IgD-negative memory B cell (primary cell): ENCODE data around the gene PCAT6. TPM values are rescaled to one million over a fixed set of nuclear protein-coding genes. Genes with fewer than 3 reads are reported as not detected.
"Not testable (repeated sequence)": the region's sequence is repeated elsewhere in the genome, so short reads cannot be mapped to it uniquely, and the experiment has no call there.

ENCODE experiments used
- H3K27ac Mint-ChIP-seq, 3 donors: one replicate each; pipeline ENCODE4 v1.8.0; 2020 to 2022; ENCODE audit warnings: mild to moderate bottlenecking in 3 of 3, mixed read lengths in 3 of 3, moderate library complexity in 1 of 3
- H3K27me3 Mint-ChIP-seq: one replicate; pipeline ENCODE4 v1.8.0; 2021; ENCODE audit warnings: mixed read lengths
- H3K36me3 Mint-ChIP-seq: one replicate; pipeline ENCODE4 v1.8.0; 2020; ENCODE audit warnings: mild to moderate bottlenecking, mixed read lengths
- H3K4me1 Mint-ChIP-seq, 3 donors: one replicate each; pipeline ENCODE4 v1.8.0; 2020 to 2022; ENCODE audit warnings: mixed read lengths in 3 of 3, mild to moderate bottlenecking in 1 of 3
- H3K4me3 Mint-ChIP-seq, 4 donors: one replicate each; pipeline ENCODE4 v1.8.0; 2020 to 2022; ENCODE audit warnings: mild to moderate bottlenecking in 4 of 4, mixed read lengths in 4 of 4, moderate library complexity in 3 of 4
- H3K9me3 Mint-ChIP-seq, 3 donors: one replicate each; pipeline ENCODE4 v1.8.0; 2020 to 2021; ENCODE audit warnings: mixed read lengths in 3 of 3, mild to moderate bottlenecking in 1 of 3
- polyA plus RNA-seq: library from polyadenylated mRNA; unstranded; fragments of 300-500 nt; fragmentation: Illumina TruSeq; gene quantifications from one replicate; pipeline ENCODE4 v1.2.3, GENCODE V29; 2021

The PCAT6 gene
- polyA plus RNA-seq = 1.2 TPM

DNA sequence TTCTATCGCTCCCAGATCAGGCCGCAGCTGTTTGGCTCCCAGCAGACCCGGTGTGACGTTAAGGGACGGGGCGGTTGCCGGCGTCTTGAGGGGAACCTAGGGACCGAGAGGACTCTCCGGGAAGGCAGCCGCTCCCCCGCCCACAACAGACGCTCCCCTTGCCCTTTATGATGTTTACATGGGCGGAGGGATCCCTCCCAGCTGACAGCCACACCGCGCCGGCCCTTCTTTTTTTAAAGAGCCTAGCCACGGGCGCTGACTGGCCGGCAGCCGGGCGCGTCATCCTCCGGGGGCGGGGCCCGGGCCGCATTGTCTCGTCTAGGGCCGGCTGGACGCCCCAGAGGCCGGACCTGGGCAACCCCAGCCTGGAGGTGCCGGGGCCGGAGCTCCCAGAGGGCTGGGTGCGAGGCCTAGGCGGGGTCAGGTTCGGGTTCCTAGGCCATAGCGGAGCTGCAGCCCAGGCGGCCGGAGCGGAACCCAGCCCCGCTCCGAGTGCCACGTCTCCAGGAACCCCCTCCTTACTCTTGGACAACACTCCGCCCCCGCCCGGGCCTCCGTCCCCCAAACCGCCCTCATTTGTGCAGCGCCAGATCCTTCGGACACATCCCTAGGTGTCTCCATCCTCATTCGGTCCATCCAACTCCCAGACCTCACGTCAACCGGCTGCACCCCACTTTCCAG is at the start of gene PCAT6:
Gene PCAT6, plus strand, starts transcription at position 340 of the 681 bp plus-strand sequence.
- peak within 1 kb of the TSS; percentile 89 to 99 (median 97) for H3K4me3 Mint-ChIP-seq

DNA sequence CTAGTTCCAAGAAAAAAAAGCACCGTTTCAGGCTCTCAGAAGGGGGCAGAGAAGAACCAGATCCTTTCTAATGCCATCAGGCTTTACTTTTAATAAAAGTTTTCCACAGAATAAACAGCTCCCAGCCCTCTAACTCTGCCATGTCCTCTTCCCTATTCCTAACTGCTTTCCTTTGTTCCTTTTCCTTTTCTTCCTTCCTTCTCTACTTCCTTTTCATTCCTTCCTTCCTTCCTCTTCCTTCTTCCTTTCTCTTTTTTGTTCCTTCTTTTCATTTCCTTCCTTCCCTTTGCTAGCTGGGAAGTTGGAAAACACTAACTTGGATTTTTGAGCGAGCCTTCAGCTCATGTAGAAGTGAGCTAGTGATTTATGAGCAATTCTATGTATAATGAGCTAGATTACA is 48.7 kb upstream of the PCAT6 start:
- Mint-ChIP-seq H3K36me3 (peaks cover 6% of the 10 kb centered on the region), H3K4me3 (no peak overlapping the region), H3K27me3 (no peaks in the 10 kb centered on the region), H3K27ac (no peak overlapping the region), H3K9me3 (no peaks in the 10 kb centered on the region), H3K4me1 (peaks cover 0 to 2% (median 0%) of the 10 kb centered on the region in 3 donors)

More for the DNA sequence above, at the start of gene PCAT6:
- peaks cover 24 to 27% (median 26%) of the 10 kb centered on the region in 3 donors for H3K4me1 Mint-ChIP-seq
- peaks cover 8% of the 10 kb centered on the region for H3K27me3 Mint-ChIP-seq
- peak within 1 kb of the TSS; percentile 74 to 91 (median 80) for H3K27ac Mint-ChIP-seq
- H3K36me3 Mint-ChIP-seq = no peaks in the 10 kb centered on the region
- H3K9me3 Mint-ChIP-seq = no peaks in the 10 kb centered on the region

DNA sequence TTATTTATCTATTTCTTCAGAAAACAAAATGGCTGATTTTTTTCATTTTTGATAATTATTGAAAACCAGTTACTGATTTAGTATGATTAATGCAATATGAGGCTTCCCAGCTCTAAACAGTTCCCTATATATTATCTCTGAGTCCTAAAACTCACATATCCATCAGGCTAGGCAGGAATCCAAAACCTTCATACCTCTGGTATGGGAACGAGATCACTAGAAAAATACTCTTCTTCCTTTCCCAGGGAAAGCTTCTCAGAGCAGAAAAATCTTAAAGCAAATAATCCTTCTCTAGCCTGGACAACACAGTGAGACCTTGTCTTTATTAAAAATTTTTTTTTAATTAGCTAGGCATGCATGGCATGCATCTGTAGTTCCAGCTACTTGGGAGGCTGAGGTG is 45.0 kb upstream of the PCAT6 start:
- Mint-ChIP-seq H3K4me1 (peaks cover 0 to 2% (median 0%) of the 10 kb centered on the region in 3 donors), H3K36me3 (peaks cover 6% of the 10 kb centered on the region), H3K9me3 (no peaks in the 10 kb centered on the region), H3K27me3 (no peaks in the 10 kb centered on the region), H3K27ac (no peak overlapping the region), H3K4me3 (no peak overlapping the region)

DNA sequence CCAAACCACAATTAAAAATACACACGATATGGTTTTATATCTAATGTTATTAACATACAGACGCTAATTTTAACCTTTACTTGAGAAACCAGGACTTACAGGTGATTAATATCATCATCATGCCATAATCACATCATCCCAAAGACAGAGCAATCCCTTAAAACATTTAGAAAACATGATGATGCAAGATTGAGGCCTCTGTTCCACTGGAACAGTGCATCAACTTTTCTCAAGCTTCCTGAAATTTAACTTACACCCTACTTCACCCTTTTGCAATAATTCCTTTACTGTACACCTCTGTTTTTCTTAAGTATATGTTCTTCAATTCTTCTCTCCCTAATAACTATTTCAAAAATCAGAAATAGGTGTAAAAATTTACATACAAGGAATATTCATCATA is 40.6 kb upstream of the PCAT6 start:
- no peak overlapping the region for H3K27ac Mint-ChIP-seq
- H3K4me3 Mint-ChIP-seq = no peak overlapping the region
- no peaks in the 10 kb centered on the region for H3K9me3 Mint-ChIP-seq
- no peaks in the 10 kb centered on the region for H3K4me1 Mint-ChIP-seq
- peaks cover 4% of the 10 kb centered on the region for H3K36me3 Mint-ChIP-seq
- no peaks in the 10 kb centered on the region for H3K27me3 Mint-ChIP-seq

DNA sequence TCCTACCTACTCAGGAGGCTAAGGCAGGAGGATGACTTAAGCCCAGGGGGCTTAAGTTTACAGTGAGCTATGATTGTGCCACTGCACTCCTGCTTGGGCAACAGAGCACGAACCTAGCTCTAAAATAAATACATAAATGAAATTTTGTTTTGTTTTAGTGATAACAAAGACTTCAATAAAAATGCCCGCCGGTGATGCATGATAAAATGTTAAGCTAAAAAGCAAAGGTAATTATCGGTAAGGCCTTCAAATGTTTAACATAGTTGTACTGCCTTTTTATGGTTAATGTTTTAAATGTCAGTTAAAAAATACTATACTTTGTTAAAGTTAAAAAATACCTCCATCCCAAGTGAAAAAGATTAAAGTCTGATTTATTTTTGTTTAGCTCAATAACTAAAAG is 29.6 kb upstream of the PCAT6 start:
- H3K36me3 Mint-ChIP-seq = peaks cover 4% of the 10 kb centered on the region
- H3K4me1 Mint-ChIP-seq = peaks cover 6 to 18% (median 12%) of the 10 kb centered on the region in 3 donors
- H3K9me3 Mint-ChIP-seq = no peaks in the 10 kb centered on the region
- no peak overlapping the region for H3K4me3 Mint-ChIP-seq
- no peak overlapping the region for H3K27ac Mint-ChIP-seq
- no peaks in the 10 kb centered on the region for H3K27me3 Mint-ChIP-seq

DNA sequence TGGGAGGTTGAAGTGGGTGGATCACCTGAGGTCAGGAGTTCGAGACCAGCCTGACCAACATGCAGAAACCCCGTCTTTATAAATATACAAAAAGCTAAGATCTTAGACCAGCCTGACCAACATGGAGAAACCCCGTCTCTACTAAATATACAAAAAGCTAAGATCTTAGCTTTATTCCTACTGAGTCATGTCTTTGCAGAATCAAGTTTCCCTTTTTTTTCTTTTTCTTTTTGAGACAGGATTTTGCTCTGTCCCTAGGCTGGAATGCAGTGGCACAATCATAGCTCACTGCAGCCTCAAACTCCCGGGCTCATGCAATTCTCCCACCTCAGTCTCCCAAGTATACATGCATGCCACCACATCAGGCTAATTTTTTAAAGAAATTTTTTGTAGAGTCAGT is 23.9 kb upstream of the PCAT6 start:
- H3K27ac Mint-ChIP-seq = no peak overlapping the region

DNA sequence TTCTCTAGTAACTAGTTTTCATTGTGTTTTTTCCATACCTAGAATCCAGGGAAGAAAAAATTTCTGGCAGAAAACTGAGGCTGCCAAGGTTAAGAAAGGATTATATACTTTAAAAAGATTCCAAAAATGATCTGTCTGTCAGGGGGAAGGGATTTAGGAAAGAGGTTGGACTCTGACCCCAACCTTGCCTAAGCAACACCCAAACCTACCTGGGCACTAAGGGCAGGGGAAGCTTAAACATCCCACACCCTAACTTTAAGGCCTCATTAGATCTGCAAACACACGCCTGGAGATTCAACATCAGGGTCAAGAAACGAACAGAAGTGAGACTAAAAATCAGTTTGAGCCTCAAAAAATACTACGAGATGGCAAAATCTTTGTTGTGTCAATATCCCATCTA is 22.0 kb upstream of the PCAT6 start:
- peaks cover 9 to 16% (median 11%) of the 10 kb centered on the region in 3 donors for H3K4me1 Mint-ChIP-seq
- H3K27me3 Mint-ChIP-seq = no peaks in the 10 kb centered on the region
- no peaks in the 10 kb centered on the region for H3K36me3 Mint-ChIP-seq
- no peak overlapping the region for H3K4me3 Mint-ChIP-seq
- H3K9me3 Mint-ChIP-seq = no peaks in the 10 kb centered on the region
- peak overlapping the region in 1 of 3 donors; percentile 87 for H3K27ac Mint-ChIP-seq

More for the DNA sequence above, 23.9 kb upstream of the PCAT6 start:
- Mint-ChIP-seq H3K4me1 (peaks cover 9 to 16% (median 12%) of the 10 kb centered on the region in 3 donors), H3K9me3 (no peaks in the 10 kb centered on the region), H3K27me3 (no peaks in the 10 kb centered on the region), H3K4me3 (no peak overlapping the region), H3K36me3 (no peaks in the 10 kb centered on the region)

DNA sequence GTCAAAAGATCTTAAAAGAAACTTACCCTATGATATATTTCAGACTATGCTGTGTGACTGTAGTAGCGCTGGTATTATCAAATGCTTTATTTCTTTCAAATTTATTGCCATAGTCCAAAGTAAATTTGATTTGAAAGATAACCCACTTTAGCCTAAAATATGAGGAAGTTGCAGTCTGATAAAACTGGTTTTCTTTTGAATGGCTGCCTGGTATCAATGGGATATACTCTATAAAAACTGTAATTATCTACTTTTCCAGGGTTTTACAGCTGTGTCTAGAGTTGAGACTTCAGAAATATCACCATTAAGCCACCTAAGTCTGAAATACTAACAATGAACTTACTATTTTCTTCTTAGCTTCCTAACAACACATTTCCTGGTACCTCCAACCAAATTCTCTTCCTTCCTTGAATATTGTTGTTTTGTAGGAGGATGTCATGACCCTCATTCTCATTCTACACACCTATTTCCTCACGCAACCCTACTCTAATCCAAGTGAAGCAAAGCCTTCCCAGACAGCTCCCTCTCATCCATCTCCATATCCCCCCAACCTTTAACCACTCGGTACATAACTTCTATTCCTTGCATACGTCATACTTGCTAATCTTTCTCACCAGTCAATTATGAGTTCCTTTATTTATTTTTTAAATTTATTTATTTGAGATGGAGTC is 19.5 kb upstream of the PCAT6 start:
- H3K4me3 Mint-ChIP-seq = no peak overlapping the region
- H3K36me3 Mint-ChIP-seq = no peaks in the 10 kb centered on the region
- H3K27me3 Mint-ChIP-seq = no peaks in the 10 kb centered on the region
- H3K27ac Mint-ChIP-seq = no peak overlapping the region
- no peaks in the 10 kb centered on the region for H3K9me3 Mint-ChIP-seq
- H3K4me1 Mint-ChIP-seq = peaks cover 4 to 12% (median 11%) of the 10 kb centered on the region in 3 donors

DNA sequence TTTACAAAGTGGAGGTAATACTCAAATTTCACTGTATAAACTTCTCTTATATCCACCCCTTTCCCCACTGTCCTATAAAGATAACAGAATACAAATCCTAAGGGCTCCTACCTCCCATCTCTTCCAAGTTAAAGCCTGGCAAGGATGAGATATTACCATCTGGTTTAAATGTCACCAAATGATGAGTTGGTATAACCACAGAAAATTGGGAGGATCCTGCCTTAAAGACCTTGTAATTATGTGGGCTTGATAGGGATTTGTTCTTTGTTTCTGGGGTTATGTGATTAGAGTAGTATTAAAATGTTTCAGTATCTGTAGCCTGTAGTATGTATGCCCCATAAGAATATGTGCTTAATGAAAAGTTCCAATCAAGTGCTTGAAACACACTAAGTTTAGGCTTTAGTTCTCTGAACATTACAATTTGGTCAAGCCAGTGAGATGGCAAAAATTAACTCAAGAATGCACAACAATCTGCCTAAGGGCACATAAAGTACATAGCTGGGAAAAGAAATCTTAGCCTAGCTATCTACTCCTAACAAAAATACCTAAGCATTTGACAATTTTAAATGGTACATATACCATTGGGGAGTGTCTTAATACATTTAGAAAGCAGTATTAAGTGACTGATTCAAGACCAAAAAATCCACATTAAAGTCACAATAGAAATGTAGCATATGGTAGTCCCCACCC is 16.6 kb upstream of the PCAT6 start:
- H3K27ac Mint-ChIP-seq = no peak overlapping the region
- H3K4me1 Mint-ChIP-seq = peaks cover 12 to 18% (median 14%) of the 10 kb centered on the region in 3 donors
- no peaks in the 10 kb centered on the region for H3K9me3 Mint-ChIP-seq
- H3K4me3 Mint-ChIP-seq = no peak overlapping the region
- H3K27me3 Mint-ChIP-seq = no peaks in the 10 kb centered on the region
- no peaks in the 10 kb centered on the region for H3K36me3 Mint-ChIP-seq

DNA sequence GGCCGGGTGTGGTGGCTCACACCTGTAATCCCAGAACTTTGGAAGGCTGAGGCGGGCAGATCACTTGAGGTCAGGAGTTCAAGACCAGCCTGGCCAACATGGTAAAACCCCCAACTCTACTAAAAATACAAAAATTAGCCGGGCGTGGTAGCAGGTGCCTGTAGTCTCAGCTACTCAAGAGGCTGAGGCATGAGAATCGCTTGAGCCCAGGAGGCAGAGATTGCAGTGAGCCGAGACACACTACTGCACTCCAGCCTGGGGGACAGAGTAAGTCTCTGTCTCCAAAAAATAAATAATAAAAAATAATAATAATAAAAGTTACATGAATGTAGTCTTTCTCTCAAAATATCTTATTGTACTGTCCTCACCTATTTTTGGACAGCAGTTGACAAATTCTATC is 15.8 kb upstream of the PCAT6 start:
- H3K9me3 Mint-ChIP-seq, H3K36me3 Mint-ChIP-seq, H3K27me3 Mint-ChIP-seq: not testable (repeated sequence)
- Mint-ChIP-seq H3K27ac (peak overlapping the region in 1 of 3 donors; percentile 13), H3K4me1 (peaks cover 12 to 18% (median 14%) of the 10 kb centered on the region in 3 donors), H3K4me3 (peak overlapping the region in 1 of 4 donors; percentile 55)

DNA sequence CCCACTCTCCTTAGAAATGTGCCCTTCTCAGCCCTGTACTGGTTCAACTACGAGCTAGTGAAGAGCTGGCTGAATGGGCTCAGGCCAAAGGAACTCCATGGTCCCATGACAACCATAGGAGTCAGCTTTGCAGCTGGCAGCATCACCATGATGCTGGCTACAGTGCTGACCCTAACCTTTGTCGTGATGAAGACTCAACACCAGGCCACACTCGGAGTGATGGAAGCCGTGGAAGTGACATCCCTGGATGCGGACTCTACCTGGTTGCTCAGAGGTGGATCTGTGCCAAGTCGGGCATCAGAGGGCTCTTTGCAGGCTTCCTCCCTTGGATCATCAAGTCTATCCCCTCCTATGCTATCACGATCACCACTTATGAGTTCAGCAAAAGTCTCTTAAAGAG is 14.1 kb upstream of the PCAT6 start:
- H3K4me1 Mint-ChIP-seq = peaks cover 9 to 18% (median 16%) of the 10 kb centered on the region in 3 donors
- H3K36me3 Mint-ChIP-seq = peaks cover 2% of the 10 kb centered on the region
- no peak overlapping the region for H3K27ac Mint-ChIP-seq
- H3K27me3 Mint-ChIP-seq = no peaks in the 10 kb centered on the region
- no peaks in the 10 kb centered on the region for H3K9me3 Mint-ChIP-seq
- H3K4me3 Mint-ChIP-seq = no peak overlapping the region

DNA sequence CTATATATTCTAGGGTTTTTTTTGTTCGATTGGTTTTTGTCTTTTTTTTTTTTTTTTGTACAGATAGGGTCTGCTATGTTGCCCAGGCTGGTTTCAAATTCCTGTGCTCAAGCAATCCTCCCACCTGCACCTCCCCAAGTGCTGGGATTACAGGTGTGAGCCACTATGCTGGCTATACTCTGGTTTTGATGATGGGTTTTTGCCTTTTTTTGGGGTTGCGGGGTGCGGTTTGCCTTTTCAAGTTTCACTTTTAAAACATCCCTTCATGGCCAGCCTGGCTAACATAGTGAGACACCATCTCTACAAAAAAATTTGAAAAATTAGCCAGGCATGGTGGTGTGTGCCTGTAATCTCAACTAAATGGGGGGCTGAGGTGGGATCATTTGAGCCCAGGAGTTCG is 12.5 kb upstream of the PCAT6 start:
- H3K4me1 Mint-ChIP-seq = peaks cover 9 to 18% (median 16%) of the 10 kb centered on the region in 3 donors

DNA sequence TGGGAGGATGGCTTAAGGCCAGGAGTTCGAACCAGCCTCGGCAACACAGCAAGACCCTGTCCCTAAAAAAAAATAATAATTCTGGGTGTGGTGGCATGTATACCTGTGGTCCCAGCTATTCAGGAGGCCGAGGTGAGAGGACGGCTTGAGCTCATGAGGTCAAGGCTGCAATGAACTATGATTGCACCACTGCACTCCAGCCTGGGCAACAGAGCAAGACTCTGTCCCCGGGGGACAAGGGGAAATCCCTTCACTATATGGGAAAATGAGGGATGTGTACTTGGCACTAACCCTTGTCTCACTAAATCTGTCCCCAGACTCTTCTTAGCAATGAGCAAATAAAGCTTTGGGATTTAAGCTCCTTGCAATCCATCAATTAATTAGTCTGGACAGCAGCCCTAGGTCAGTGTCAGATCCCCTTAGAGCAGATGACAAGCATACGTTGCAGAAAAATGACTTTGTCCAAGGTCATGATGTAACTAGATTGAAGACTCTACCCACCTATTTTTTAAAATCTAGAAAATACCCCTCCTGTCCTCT is 11.9 kb upstream of the PCAT6 start:
- no peak overlapping the region for H3K27ac Mint-ChIP-seq
- no peaks in the 10 kb centered on the region for H3K9me3 Mint-ChIP-seq
- H3K4me3 Mint-ChIP-seq = no peak overlapping the region

More for the DNA sequence above, 12.5 kb upstream of the PCAT6 start:
- H3K36me3 Mint-ChIP-seq = peaks cover 2% of the 10 kb centered on the region
- no peaks in the 10 kb centered on the region for H3K9me3 Mint-ChIP-seq
- H3K27me3 Mint-ChIP-seq = no peaks in the 10 kb centered on the region
- peak overlapping the region in 1 of 4 donors; percentile 37 for H3K4me3 Mint-ChIP-seq
- H3K27ac Mint-ChIP-seq = no peak overlapping the region

DNA sequence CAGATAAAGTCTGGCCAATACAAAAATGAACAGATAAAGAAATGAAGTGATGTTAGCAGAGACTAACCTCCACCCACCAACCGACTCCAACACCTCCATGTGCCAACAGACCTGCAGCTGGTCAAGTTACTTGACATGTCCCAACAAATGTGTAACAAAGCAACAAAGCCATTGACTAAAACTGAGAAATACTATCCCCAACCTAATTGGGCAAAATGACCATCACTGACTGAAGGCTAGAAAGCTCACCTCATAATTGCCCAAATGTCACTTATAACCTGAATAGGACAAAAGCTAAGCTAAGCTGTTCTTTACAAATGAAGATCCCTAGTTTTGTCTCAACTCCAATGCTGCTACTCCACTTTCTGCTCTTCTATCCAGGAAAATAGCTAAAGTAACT is 10.0 kb upstream of the PCAT6 start:
- Mint-ChIP-seq H3K9me3 (no peaks in the 10 kb centered on the region), H3K27me3 (no peaks in the 10 kb centered on the region), H3K36me3 (peaks cover 2% of the 10 kb centered on the region), H3K4me3 (no peak overlapping the region), H3K27ac (peak overlapping the region in 1 of 3 donors; percentile 57), H3K4me1 (peaks cover 13 to 25% (median 17%) of the 10 kb centered on the region in 3 donors)

More for the DNA sequence above, 11.9 kb upstream of the PCAT6 start:
- no peaks in the 10 kb centered on the region for H3K27me3 Mint-ChIP-seq
- H3K36me3 Mint-ChIP-seq = peaks cover 2% of the 10 kb centered on the region
- H3K4me1 Mint-ChIP-seq = peaks cover 9 to 18% (median 16%) of the 10 kb centered on the region in 3 donors

DNA sequence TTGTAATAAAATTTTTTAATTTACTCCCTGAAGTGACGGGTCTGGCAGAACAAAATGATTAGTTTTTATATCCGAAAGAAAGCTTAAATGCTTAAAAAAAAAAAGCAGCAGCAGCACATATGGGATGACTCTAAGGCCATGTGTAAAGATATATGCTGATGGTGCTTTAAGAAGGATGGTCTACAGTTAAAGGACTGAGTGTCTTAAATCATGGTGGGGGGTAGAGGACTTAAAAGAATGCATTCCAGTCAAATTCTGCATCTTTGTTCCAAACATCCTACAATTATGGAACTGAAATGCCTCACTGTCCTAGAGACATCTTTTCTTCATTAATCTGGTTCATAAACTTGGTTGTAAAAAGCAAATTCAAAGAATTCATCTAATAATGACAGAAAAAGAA is 9.6 kb upstream of the PCAT6 start:
- H3K4me1 Mint-ChIP-seq = peaks cover 17 to 28% (median 19%) of the 10 kb centered on the region in 3 donors
- H3K27me3 Mint-ChIP-seq = no peaks in the 10 kb centered on the region
- no peaks in the 10 kb centered on the region for H3K9me3 Mint-ChIP-seq

More for the DNA sequence above, 9.6 kb upstream of the PCAT6 start:
- Mint-ChIP-seq H3K4me3 (no peak overlapping the region), H3K27ac (no peak overlapping the region), H3K36me3 (peaks cover 2% of the 10 kb centered on the region)
